Activated CD4-positive, alpha-beta memory T cell treated with anti-CD3 and anti-CD28 coated beads for 36 hours (primary cell): Measurements from ENCODE around the gene VWA8. TPM values are rescaled to one million over a fixed set of nuclear protein-coding genes. Genes with fewer than 3 reads are reported as not detected.

Experiments
- CTCF ChIA-PET: fragments of 350-600 bp; sonication (Branson Sonifier 250); formaldehyde crosslinking; loops from one replicate; lab custom pipeline; 2021; ENCODE audit warnings: antibody characterized with exemption, inconsistent platforms; lab: Charles Lee
- POLR2A ChIA-PET: fragments of 350-600 bp; sonication (Branson Sonifier 250); formaldehyde crosslinking; loops from one replicate; lab custom pipeline; 2021; ENCODE audit warnings: antibody characterized with exemption; lab: Charles Lee
- DNase-seq: peaks from one replicate; pipeline ENCODE4 v3.0.0-alpha.2; 2020
- H3K27ac Mint-ChIP-seq: one replicate; pipeline ENCODE4 v1.8.0; 2021; ENCODE audit warnings: mixed read lengths
- H3K27me3 Mint-ChIP-seq: one replicate; pipeline ENCODE4 v1.8.0; 2021; ENCODE audit warnings: mixed read lengths
- H3K36me3 Mint-ChIP-seq: one replicate; pipeline ENCODE4 v1.8.0; 2021; ENCODE audit warnings: mixed read lengths
- H3K4me1 Mint-ChIP-seq: one replicate; pipeline ENCODE4 v1.8.0; 2021; ENCODE audit warnings: low read depth, mixed read lengths
- H3K4me3 Mint-ChIP-seq: one replicate; pipeline ENCODE4 v1.8.0; 2021; ENCODE audit warnings: mild to moderate bottlenecking, mixed read lengths
- H3K9me3 Mint-ChIP-seq: one replicate; pipeline ENCODE4 v1.8.0; 2021; ENCODE audit warnings: mixed read lengths
- intact Hi-C: fragments of 100-400 bp; cut with micrococcal nuclease; formaldehyde crosslinking; loops from one replicate; pipeline ENCODE4 v1.15.1; 2023
- total RNA-seq, 2 experiments: library from RNA; stranded (reverse); gene quantifications; one replicate each; pipeline ENCODE4 v1.2.3, GENCODE V29; 2021

The VWA8 gene
- total RNA-seq, 2 experiments from 2014 or later, result 16.8 to 17.1 TPM

GRCh38 chr13:41668130-41668757 lies 292.7 kb downstream of the VWA8 start:
- H3K27me3 Mint-ChIP-seq, result no peaks in the 10 kb centered on the region
- peak; percentile 30 for DNase-seq
- H3K4me1 Mint-ChIP-seq, result no peaks in the 10 kb centered on the region
- ChIA-PET CTCF (interaction anchor here (0.6 to 2.7 kb wide), 27 partner anchors 9 to 548 kb away, joined by 3 to 25 read pairs (median 4); no protein-coding TSS in a partner anchor), POLR2A (no interaction called here)
- no peaks in the 10 kb centered on the region for H3K9me3 Mint-ChIP-seq
- intact Hi-C loops, result loop anchor here (1.0 to 5.0 kb wide), 2 partner anchors 239 to 442 kb away; no protein-coding TSS in a partner anchor
- H3K4me3 Mint-ChIP-seq, result no peak overlapping the region
- no peak overlapping the region for H3K27ac Mint-ChIP-seq
- H3K36me3 Mint-ChIP-seq, result peaks cover 6% of the 10 kb centered on the region

GRCh38 chr13:41666644-41667043 lies 294.3 kb downstream of the VWA8 start:
- ChIA-PET POLR2A (no interaction called here), CTCF (interaction anchor here (1.2 to 2.7 kb wide), 4 partner anchors 9 to 438 kb away, joined by 3 to 11 read pairs (median 8); no protein-coding TSS in a partner anchor)
- H3K27me3 Mint-ChIP-seq, result no peaks in the 10 kb centered on the region
- no peak overlapping the region for H3K27ac Mint-ChIP-seq
- DNase-seq, result no peak
- H3K4me1 Mint-ChIP-seq, result no peaks in the 10 kb centered on the region
- no peaks in the 10 kb centered on the region for H3K9me3 Mint-ChIP-seq
- H3K36me3 Mint-ChIP-seq, result peaks cover 6% of the 10 kb centered on the region
- intact Hi-C loops, result loop anchor here (5.0 kb wide), 1 partner anchor 241 kb away; no protein-coding TSS in a partner anchor
- H3K4me3 Mint-ChIP-seq, result no peak overlapping the region

GRCh38 chr13:41660411-41660810 lies 300.5 kb downstream of the VWA8 start:
- H3K27me3 Mint-ChIP-seq, result no peaks in the 10 kb centered on the region
- intact Hi-C loops, result no loop called here
- no peak overlapping the region for H3K27ac Mint-ChIP-seq
- peaks cover 3% of the 10 kb centered on the region for H3K36me3 Mint-ChIP-seq
- no peak for DNase-seq
- ChIA-PET POLR2A (no interaction called here), CTCF (no interaction called here)
- peaks cover 10% of the 10 kb centered on the region for H3K4me1 Mint-ChIP-seq
- H3K9me3 Mint-ChIP-seq, result no peaks in the 10 kb centered on the region
- H3K4me3 Mint-ChIP-seq, result no peak overlapping the region

GRCh38 chr13:41658057-41658661 lies 302.8 kb downstream of the VWA8 start:
- ChIA-PET CTCF (interaction anchor here (0.7 to 1.5 kb wide), 4 partner anchors 9 to 273 kb away, joined by 3 to 7 read pairs (median 3); no protein-coding TSS in a partner anchor), POLR2A (no interaction called here)
- Mint-ChIP-seq H3K27me3 (no peaks in the 10 kb centered on the region), H3K4me3 (no peak overlapping the region), H3K9me3 (no peaks in the 10 kb centered on the region), H3K27ac (no peak overlapping the region), H3K4me1 (peaks cover 13% of the 10 kb centered on the region), H3K36me3 (peaks cover 3% of the 10 kb centered on the region)
- no peak for DNase-seq
- intact Hi-C loops, result no loop called here

- Mint-ChIP-seq H3K36me3 (no peaks in the 10 kb centered on the region), H3K27me3 (no peaks in the 10 kb centered on the region), H3K9me3 (no peaks in the 10 kb centered on the region), H3K4me1 (peaks cover 16% of the 10 kb centered on the region), H3K4me3 (no peak overlapping the region), H3K27ac (peak overlapping the region; percentile 38)
- intact Hi-C loops, result no loop called here
- no peak for DNase-seq
- ChIA-PET CTCF (interaction anchor here (0.9 to 2.5 kb wide), 3 partner anchors 11 to 197 kb away, joined by 3 to 11 read pairs (median 11); no protein-coding TSS in a partner anchor), POLR2A (no interaction called here)
Observed at GRCh38 chr13:41655997-41656396, 304.9 kb downstream of the VWA8 start.

- ChIA-PET POLR2A (no interaction called here), CTCF (interaction anchor here (2.5 kb wide), 1 partner anchor 13 kb away, joined by 11 read pairs; no protein-coding TSS in a partner anchor)
- no peak overlapping the region for H3K27ac Mint-ChIP-seq
- H3K4me1 Mint-ChIP-seq, result peaks cover 16% of the 10 kb centered on the region
- H3K9me3 Mint-ChIP-seq, result no peaks in the 10 kb centered on the region
- DNase-seq, result no peak
- no peaks in the 10 kb centered on the region for H3K27me3 Mint-ChIP-seq
- H3K4me3 Mint-ChIP-seq, result no peak overlapping the region
- intact Hi-C loops, result loop anchor here (5.0 kb wide), 1 partner anchor 242 kb away; no protein-coding TSS in a partner anchor
- no peaks in the 10 kb centered on the region for H3K36me3 Mint-ChIP-seq
Observed at GRCh38 chr13:41654796-41655195, 306.1 kb downstream of the VWA8 start.

GRCh38 chr13:41652735-41653361 lies 308.1 kb downstream of the VWA8 start:
- intact Hi-C loops, result loop anchor here (2.0 to 5.0 kb wide), 3 partner anchors 194 to 300 kb away; no protein-coding TSS in a partner anchor
- no peak overlapping the region for H3K4me3 Mint-ChIP-seq
- H3K9me3 Mint-ChIP-seq, result no peaks in the 10 kb centered on the region
- H3K36me3 Mint-ChIP-seq, result no peaks in the 10 kb centered on the region
- no peaks in the 10 kb centered on the region for H3K27me3 Mint-ChIP-seq
- no peak overlapping the region for H3K27ac Mint-ChIP-seq
- ChIA-PET CTCF (interaction anchor here (0.6 to 1.4 kb wide), 19 partner anchors 9 to 458 kb away, joined by 3 to 18 read pairs (median 3); no protein-coding TSS in a partner anchor), POLR2A (interaction anchor here (1.0 kb wide), 1 partner anchor 191 kb away, joined by 3 read pairs; no protein-coding TSS in a partner anchor)
- H3K4me1 Mint-ChIP-seq, result peaks cover 16% of the 10 kb centered on the region
- peak; percentile 33 for DNase-seq

GRCh38 chr13:41651413-41652058 lies 309.4 kb downstream of the VWA8 start:
- Mint-ChIP-seq H3K36me3 (no peaks in the 10 kb centered on the region), H3K4me3 (no peak overlapping the region), H3K27ac (no peak overlapping the region), H3K9me3 (no peaks in the 10 kb centered on the region), H3K27me3 (no peaks in the 10 kb centered on the region), H3K4me1 (peaks cover 15% of the 10 kb centered on the region)
- ChIA-PET CTCF (interaction anchor here (0.6 to 2.7 kb wide), 5 partner anchors 13 to 258 kb away, joined by 3 to 10 read pairs (median 4); no protein-coding TSS in a partner anchor), POLR2A (no interaction called here)
- no peak for DNase-seq
- intact Hi-C loops, result loop anchor here (2.0 to 5.0 kb wide), 3 partner anchors 193 to 299 kb away; no protein-coding TSS in a partner anchor

GRCh38 chr13:41650706-41651105 lies 310.2 kb downstream of the VWA8 start:
- Mint-ChIP-seq H3K9me3 (no peaks in the 10 kb centered on the region), H3K36me3 (no peaks in the 10 kb centered on the region), H3K4me3 (no peak overlapping the region), H3K4me1 (peaks cover 7% of the 10 kb centered on the region), H3K27me3 (no peaks in the 10 kb centered on the region), H3K27ac (no peak overlapping the region)
- POLR2A ChIA-PET, result no interaction called here
- intact Hi-C loops, result loop anchor here (5.0 kb wide), 1 partner anchor 238 kb away; no protein-coding TSS in a partner anchor
- CTCF ChIA-PET, result interaction anchor here (0.6 to 2.7 kb wide), 4 partner anchors 17 to 567 kb away, joined by 3 to 10 read pairs (median 4); no protein-coding TSS in a partner anchor
- no peak for DNase-seq

GRCh38 chr13:41649659-41650058 lies 311.2 kb downstream of the VWA8 start:
- intact Hi-C loops, result loop anchor here (5.0 kb wide), 1 partner anchor 237 kb away; no protein-coding TSS in a partner anchor
- Mint-ChIP-seq H3K4me3 (no peak overlapping the region), H3K4me1 (peaks cover 4% of the 10 kb centered on the region), H3K9me3 (no peaks in the 10 kb centered on the region), H3K27me3 (no peaks in the 10 kb centered on the region), H3K27ac (no peak overlapping the region), H3K36me3 (no peaks in the 10 kb centered on the region)
- ChIA-PET POLR2A (no interaction called here), CTCF (interaction anchor here (1.0 to 2.7 kb wide), 3 partner anchors 18 to 238 kb away, joined by 3 to 10 read pairs (median 3); no protein-coding TSS in a partner anchor)
- DNase-seq, result no peak

DNA sequence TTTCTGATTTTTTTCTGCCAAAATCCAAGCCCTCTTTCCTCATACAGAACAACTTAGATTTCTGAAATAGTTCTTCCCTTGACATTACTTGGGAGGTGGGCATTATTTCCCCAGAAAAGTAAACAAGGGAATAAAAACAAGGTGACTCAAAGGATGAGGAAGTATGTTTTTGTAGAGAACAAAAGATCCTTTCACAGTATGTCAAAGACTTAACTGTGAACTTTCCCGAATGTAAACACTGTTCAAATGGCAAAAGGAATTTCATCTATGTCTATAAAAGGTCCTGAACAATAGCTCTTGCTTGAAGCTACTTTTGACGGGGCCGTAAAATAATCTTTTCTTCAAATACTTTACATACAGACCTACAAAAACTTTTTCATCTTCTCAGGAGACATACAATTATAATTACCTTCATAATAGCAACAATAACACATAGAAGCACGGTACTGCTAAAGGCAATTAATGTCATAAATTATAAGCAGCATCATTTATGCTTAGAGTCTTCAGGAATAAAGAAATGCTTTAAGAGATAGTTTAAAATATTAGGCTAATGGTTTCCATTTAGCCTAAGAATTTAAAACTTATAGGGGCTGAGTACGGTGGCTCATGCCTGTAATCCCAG lies 312.5 kb downstream of the VWA8 start:
- POLR2A ChIA-PET, result no interaction called here
- CTCF ChIA-PET, result interaction anchor here (0.6 to 0.9 kb wide), 3 partner anchors 10 to 264 kb away, joined by 3 read pairs; no protein-coding TSS in a partner anchor
- no peak overlapping the region for H3K4me3 Mint-ChIP-seq
- DNase-seq, result no peak
- intact Hi-C loops, result no loop called here
- H3K9me3 Mint-ChIP-seq, result no peaks in the 10 kb centered on the region
- no peaks in the 10 kb centered on the region for H3K36me3 Mint-ChIP-seq
- H3K4me1 Mint-ChIP-seq, result peaks cover 3% of the 10 kb centered on the region
- H3K27ac Mint-ChIP-seq, result no peak overlapping the region
- no peaks in the 10 kb centered on the region for H3K27me3 Mint-ChIP-seq
